ENCODE results near the gene TP53RK. TPM values are rescaled to one million over a fixed set of nuclear protein-coding genes. Genes with fewer than 3 reads are reported as not detected.

The TP53RK gene
- total and polyA plus RNA-seq, 9 donors: 7.7 to 17.5 (median 13.4) TPM

GRCh38 chr20:46713957-46714834, 25.0 kb upstream of the TP53RK start:
- no peak overlapping the region for H3K27ac ChIP-seq
- no peak for DNase-seq
- H3K36me3 ChIP-seq: no peaks in the 10 kb centered on the region
- no peaks in the 10 kb centered on the region for H3K27me3 ChIP-seq
- TF ChIP-seq EP300 (IDR thresholded peaks at IDR 0.05): no peak
- TF ChIP-seq CTCF (IDR thresholded peaks at IDR 0.05): no peak
- TF ChIP-seq POLR2A (IDR thresholded peaks at IDR 0.05): no peak
- no peaks in the 10 kb centered on the region for H3K9me3 ChIP-seq
- WGBS, 3 donors: 94 to 95% (median 94%) methylated on average over 15 of the region's 15 CpGs
- H3K4me1 ChIP-seq (ENCODE audit: insufficient read depth): peaks cover 19% of the 10 kb centered on the region
- intact Hi-C loops (cut with DNase I): no loop called here
- H3K4me3 ChIP-seq: no peak overlapping the region

- intact Hi-C loops (cut with DNase I): no loop called here
- no peak for DNase-seq
- Histone ChIP-seq H3K4me3 (no peak overlapping the region), H3K36me3 (no peaks in the 10 kb centered on the region), H3K9me3 (no peaks in the 10 kb centered on the region), H3K27ac (no peak overlapping the region), H3K4me1 (ENCODE audit: insufficient read depth) (peaks cover 21% of the 10 kb centered on the region), H3K27me3 (no peaks in the 10 kb centered on the region)
- TF ChIP-seq EP300 (IDR thresholded peaks at IDR 0.05): no peak
- TF ChIP-seq POLR2A (IDR thresholded peaks at IDR 0.05): no peak
- TF ChIP-seq CTCF (IDR thresholded peaks at IDR 0.05): no peak
- WGBS, 3 donors: 78 to 80% (median 78%) methylated on average over 5 of the region's 5 CpGs
Measured at GRCh38 chr20:46712056-46712636, 22.9 kb upstream of the TP53RK start.

GRCh38 chr20:46710153-46710913, 21.1 kb upstream of the TP53RK start:
- DNase-seq: no peak
- 32 to 38% (median 36%) methylated on average over 22 of the region's 22 CpGs for WGBS, 3 donors
- peak overlapping the region; percentile 53 to 69 for H3K27ac ChIP-seq
- peaks cover 18% of the 10 kb centered on the region for H3K4me1 ChIP-seq (ENCODE audit: insufficient read depth)
- intact Hi-C loops (cut with DNase I): no loop called here
- no peaks in the 10 kb centered on the region for H3K27me3 ChIP-seq
- H3K36me3 ChIP-seq: no peaks in the 10 kb centered on the region
- no peak for TF ChIP-seq POLR2A (IDR thresholded peaks at IDR 0.05)
- TF ChIP-seq EP300 (IDR thresholded peaks at IDR 0.05): no peak
- no peak for TF ChIP-seq CTCF (IDR thresholded peaks at IDR 0.05)
- H3K9me3 ChIP-seq: no peaks in the 10 kb centered on the region
- peak overlapping the region; percentile 45 for H3K4me3 ChIP-seq

- Histone ChIP-seq H3K36me3 (no peaks in the 10 kb centered on the region), H3K27ac (peak within 1 kb of the TSS; percentile 53 to 69), H3K4me3 (peak within 1 kb of the TSS; percentile 45), H3K27me3 (no peaks in the 10 kb centered on the region), H3K4me1 (ENCODE audit: insufficient read depth) (peaks cover 17% of the 10 kb centered on the region), H3K9me3 (no peaks in the 10 kb centered on the region)
- WGBS, 3 donors: 1% methylated on average over 37 to 67 of the region's 67 CpGs
- no peak for TF ChIP-seq CTCF (IDR thresholded peaks at IDR 0.05)
- TF ChIP-seq POLR2A (IDR thresholded peaks at IDR 0.05): no peak
- TF ChIP-seq EP300 (IDR thresholded peaks at IDR 0.05): no peak
- DNase-seq: peak; percentile 60 to 76 (median 70)
- intact Hi-C loops (cut with DNase I): no loop called here
Measured at GRCh38 chr20:46709459-46710152, 20.4 kb upstream of the TP53RK start, which contains the start of gene SLC2A10. Gene SLC2A10 (plus strand): TSS chr20:46709649. CDS start chr20:46709737, 88 bp downstream.
